DOHH2 (cell line): ENCODE results near the gene NDUFA8.

Source experiments
- EZH2phosphoT487 ChIP-seq: fragments of 200-600 bp; sonication (generic); IDR thresholded peaks from 2 replicates; pipeline ENCODE4 v1.6.1; 2017; ENCODE audit warnings: borderline replicate concordance, mild to moderate bottlenecking, antibody characterized with exemption, low read length, moderate library complexity, mixed read lengths
- TF ChIP-seq, protein P1 (sequence below): fragments of 200-600 bp; sonication (generic); IDR thresholded peaks from one replicate; pipeline ENCODE4 v1.5.1; 2014; ENCODE audit warnings: antibody characterized with exemption, mild to moderate bottlenecking, low read depth, low read length; ENCODE audit not compliant: poor library complexity, severe bottlenecking

GRCh38 chr9:122205176-122205575 is 45.6 kb upstream of the NDUFA8 start:
- no peak for TF ChIP-seq EZH2phosphoT487
- TF ChIP-seq, protein P1, sequence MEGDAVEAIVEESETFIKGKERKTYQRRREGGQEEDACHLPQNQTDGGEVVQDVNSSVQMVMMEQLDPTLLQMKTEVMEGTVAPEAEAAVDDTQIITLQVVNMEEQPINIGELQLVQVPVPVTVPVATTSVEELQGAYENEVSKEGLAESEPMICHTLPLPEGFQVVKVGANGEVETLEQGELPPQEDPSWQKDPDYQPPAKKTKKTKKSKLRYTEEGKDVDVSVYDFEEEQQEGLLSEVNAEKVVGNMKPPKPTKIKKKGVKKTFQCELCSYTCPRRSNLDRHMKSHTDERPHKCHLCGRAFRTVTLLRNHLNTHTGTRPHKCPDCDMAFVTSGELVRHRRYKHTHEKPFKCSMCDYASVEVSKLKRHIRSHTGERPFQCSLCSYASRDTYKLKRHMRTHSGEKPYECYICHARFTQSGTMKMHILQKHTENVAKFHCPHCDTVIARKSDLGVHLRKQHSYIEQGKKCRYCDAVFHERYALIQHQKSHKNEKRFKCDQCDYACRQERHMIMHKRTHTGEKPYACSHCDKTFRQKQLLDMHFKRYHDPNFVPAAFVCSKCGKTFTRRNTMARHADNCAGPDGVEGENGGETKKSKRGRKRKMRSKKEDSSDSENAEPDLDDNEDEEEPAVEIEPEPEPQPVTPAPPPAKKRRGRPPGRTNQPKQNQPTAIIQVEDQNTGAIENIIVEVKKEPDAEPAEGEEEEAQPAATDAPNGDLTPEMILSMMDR: no peak
